ENCODE data around the gene TRAF4. TPM values are rescaled to one million over a fixed set of nuclear protein-coding genes. Genes with fewer than 3 reads are reported as not detected.

The TRAF4 gene
- total and polyA plus RNA-seq, 9 of the 15 experiments (the other 6 are each of a cell fraction or from before 2014, with no cell fraction given): 2.4 to 147 (median 72.4) TPM

- TF ChIP-seq MCM3 (IDR thresholded peaks at IDR 0.05): no peak
- TF ChIP-seq ZFP91 (CRISPR knock-in tag; IDR thresholded peaks at IDR 0.05): no peak; the same call in 1 of the 2 replicates
- TF ChIP-seq ZNF121 (CRISPR knock-in tag; conservative IDR thresholded peaks at IDR 0.05): no peak
- TF ChIP-seq VEZF1 (CRISPR knock-in tag; IDR thresholded peaks at IDR 0.05): peak; percentile 35
- TF ChIP-seq RAD21 (CRISPR knock-in tag; conservative IDR thresholded peaks at IDR 0.05 in 1 of 2, IDR thresholded peaks at IDR 0.05 in 1 of 2): no peak
- no peak for TF ChIP-seq EGR1 (conservative IDR thresholded peaks at IDR 0.05)
- no peak for TF ChIP-seq CHAMP1 (IDR thresholded peaks at IDR 0.05)
- TF ChIP-seq PCBP2 (IDR thresholded peaks at IDR 0.05; ENCODE audit: low read depth, low read length, poor library complexity, severe bottlenecking): no peak
- peak; percentile 85 for TF ChIP-seq POLR2H (tag; IDR thresholded peaks at IDR 0.05; ENCODE audit: low read depth)
- TF ChIP-seq ZNF589 (CRISPR knock-in tag; IDR thresholded peaks at IDR 0.05; ENCODE audit: low read depth): no peak
- TF ChIP-seq ZNF318 (IDR thresholded peaks at IDR 0.05; ENCODE audit: borderline replicate concordance in 1 of 2, low read depth in 1 of 2): no peak
Measured at GRCh38 chr17:28710861-28711722, 32.7 kb upstream of the TRAF4 start (continued).

Data from K562 (cell line).